Stimulated activated CD4-positive, alpha-beta T cell treated with anti-CD3 and anti-CD28 coated beads, Interleukin-2, amount 100 ng/mL, for 24 hours (primary cell): ENCODE data around the gene SAP25.
"Not testable (repeated sequence)": the region's sequence is repeated elsewhere in the genome, so short reads cannot be mapped to it uniquely, and the experiment has no call there.

Experiments
- DNase-seq, 2 donors: peaks; one replicate each; pipeline ENCODE4 v3.0.0-alpha.2; 2020

Gene SAP25

DNA sequence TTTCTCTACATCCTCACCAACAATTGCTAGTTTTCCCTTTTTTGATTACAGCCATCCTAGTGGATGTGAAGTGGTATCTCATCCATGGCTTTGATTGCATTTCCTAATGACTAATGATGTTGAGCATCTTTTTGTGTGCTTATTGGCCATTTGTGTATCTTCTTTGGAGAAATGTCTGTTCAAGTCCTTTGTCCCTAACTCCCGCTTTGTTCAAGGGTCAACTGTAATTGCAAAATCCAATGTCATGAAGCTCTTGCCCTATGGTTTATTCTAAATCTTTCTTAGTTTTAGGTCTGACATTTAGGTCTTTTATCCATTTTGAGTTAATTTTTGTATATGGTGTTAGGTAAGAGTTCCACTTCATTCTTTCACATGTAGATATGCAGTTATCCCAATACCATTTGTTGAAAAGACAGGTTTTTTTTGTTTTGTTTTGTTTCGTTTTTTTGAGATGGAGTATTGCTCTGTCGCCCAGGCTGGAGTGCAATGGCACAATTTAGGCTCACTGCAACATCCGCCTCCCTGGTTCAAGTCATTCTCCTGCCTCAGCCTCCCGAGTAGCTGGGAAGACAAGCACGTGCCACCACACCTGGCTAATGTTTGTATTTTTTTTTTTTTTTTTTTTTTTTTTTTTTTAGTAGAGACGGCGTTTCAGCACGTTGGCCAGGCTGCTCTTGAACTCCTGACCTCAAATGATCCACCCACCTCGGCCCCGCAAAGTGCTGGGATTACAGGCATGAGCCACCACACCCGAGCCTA is 45.4 kb downstream of the SAP25 start:
- not testable (repeated sequence) for DNase-seq

DNA sequence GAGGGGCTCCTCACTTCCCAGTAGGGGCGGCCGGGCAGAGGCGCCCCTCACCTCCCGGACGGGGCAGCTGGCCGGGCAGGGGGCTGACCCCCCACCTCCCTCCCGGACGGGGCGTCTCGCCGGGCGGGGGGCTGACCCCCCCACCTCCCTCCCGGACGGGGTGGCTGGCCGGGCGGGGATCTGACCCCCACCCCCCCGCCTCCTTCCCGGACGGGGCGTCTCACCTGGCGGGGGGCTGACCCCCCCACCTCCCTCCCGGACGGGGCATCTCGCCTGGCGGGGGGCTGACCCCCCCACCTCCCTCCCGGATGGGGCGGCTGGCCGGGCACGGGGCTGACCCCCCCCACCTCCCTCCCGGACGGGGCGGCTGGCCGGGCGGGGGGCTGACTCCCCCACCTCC is 50.5 kb downstream of the SAP25 start:
- DNase-seq = not testable (repeated sequence)
